PC-9 (cell line): ENCODE measurements around the gene FOXN3.

Experiments
- EZH2 ChIP-seq: fragments of 200-600 bp; sonication (generic); IDR thresholded peaks from 2 replicates; pipeline ENCODE4 v1.8.0; 2017; ENCODE audit warnings: antibody characterized with exemption, low read depth
- TF ChIP-seq, protein P1 (sequence below): fragments of 200-600 bp; sonication (generic); conservative IDR thresholded peaks from 2 replicates; pipeline ENCODE4 v1.6.1; 2017; ENCODE audit warnings: mixed run types, antibody characterized with exemption, mild to moderate bottlenecking, moderate library complexity

DNA sequence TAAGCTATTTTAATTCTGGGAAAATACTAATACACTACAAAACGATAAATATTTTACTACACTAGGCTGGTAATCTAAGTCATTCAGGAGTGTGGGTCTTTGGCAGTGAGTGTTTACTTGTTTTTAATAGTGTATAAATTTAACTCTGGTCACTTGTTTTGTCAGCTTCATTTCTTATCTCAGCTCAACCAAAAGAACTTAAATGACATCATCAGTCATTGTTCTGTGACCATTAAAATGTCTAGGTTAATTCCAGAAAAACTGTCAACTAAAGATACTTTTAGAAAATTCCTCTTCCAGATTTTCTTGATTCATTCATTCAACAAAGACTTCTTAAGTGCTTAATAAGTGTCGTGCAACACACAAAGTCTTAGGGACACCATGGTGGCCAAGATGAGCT lies 102.8 kb downstream of the FOXN3 start:
- TF ChIP-seq, protein P1, sequence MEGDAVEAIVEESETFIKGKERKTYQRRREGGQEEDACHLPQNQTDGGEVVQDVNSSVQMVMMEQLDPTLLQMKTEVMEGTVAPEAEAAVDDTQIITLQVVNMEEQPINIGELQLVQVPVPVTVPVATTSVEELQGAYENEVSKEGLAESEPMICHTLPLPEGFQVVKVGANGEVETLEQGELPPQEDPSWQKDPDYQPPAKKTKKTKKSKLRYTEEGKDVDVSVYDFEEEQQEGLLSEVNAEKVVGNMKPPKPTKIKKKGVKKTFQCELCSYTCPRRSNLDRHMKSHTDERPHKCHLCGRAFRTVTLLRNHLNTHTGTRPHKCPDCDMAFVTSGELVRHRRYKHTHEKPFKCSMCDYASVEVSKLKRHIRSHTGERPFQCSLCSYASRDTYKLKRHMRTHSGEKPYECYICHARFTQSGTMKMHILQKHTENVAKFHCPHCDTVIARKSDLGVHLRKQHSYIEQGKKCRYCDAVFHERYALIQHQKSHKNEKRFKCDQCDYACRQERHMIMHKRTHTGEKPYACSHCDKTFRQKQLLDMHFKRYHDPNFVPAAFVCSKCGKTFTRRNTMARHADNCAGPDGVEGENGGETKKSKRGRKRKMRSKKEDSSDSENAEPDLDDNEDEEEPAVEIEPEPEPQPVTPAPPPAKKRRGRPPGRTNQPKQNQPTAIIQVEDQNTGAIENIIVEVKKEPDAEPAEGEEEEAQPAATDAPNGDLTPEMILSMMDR = no peak
- TF ChIP-seq EZH2 = no peak
